Hepatocyte (in vitro differentiated cells): ENCODE results near the gene SLPI. TPM values are rescaled to one million over a fixed set of nuclear protein-coding genes. Genes with fewer than 3 reads are reported as not detected.

Experiments
- DNase-seq: peaks from one replicate; pipeline ENCODE4 v3.0.0-alpha.2; 2016; ENCODE audit warnings: low spot score
- H2AFZ ChIP-seq: fragments of 200-600 bp; sonication (generic); 2 replicates; pipeline ENCODE4 v1.6.0; 2016; ENCODE audit warnings: antibody characterized with exemption, mild to moderate bottlenecking
- H3K27ac ChIP-seq: fragments of 200-600 bp; sonication (generic); 2 replicates; pipeline ENCODE4 v1.5.1; 2016; ENCODE audit warnings: mild to moderate bottlenecking
- H3K27me3 ChIP-seq: fragments of 200-600 bp; sonication (generic); 2 replicates; pipeline ENCODE4 v1.6.1; 2016
- H3K36me3 ChIP-seq: fragments of 200-600 bp; sonication (generic); replicated peaks from 2 replicates; pipeline ENCODE4 v1.5.1; 2016; ENCODE audit warnings: low read depth; ENCODE audit not compliant: insufficient read depth
- H3K4me1 ChIP-seq: fragments of 200-600 bp; sonication (generic); 2 replicates; pipeline ENCODE4 v1.5.1; 2016; ENCODE audit warnings: mild to moderate bottlenecking, moderate library complexity; ENCODE audit not compliant: insufficient read depth
- H3K4me2 ChIP-seq: fragments of 200-600 bp; sonication (generic); 2 replicates; pipeline ENCODE4 v1.6.0; 2016
- H3K4me3 ChIP-seq: fragments of 200-600 bp; sonication (generic); 2 replicates; pipeline ENCODE4 v1.5.1; 2016; ENCODE audit warnings: mild to moderate bottlenecking
- H3K79me2 ChIP-seq: fragments of 200-600 bp; sonication (generic); 2 replicates; pipeline ENCODE4 v1.6.0; 2017; ENCODE audit warnings: mild to moderate bottlenecking
- H3K9me2 ChIP-seq: fragments of 200-600 bp; sonication (generic); replicated peaks from 2 replicates; pipeline ENCODE4 v1.6.0; 2017; ENCODE audit warnings: mild to moderate bottlenecking; ENCODE audit not compliant: insufficient read depth
- H3K9me3 ChIP-seq: fragments of 200-600 bp; sonication (generic); 2 replicates; pipeline ENCODE4 v1.5.1; 2016; ENCODE audit warnings: low read depth, mild to moderate bottlenecking
- H4K20me1 ChIP-seq: fragments of 200-600 bp; sonication (generic); 2 replicates; pipeline ENCODE4 v1.6.0; 2016; ENCODE audit warnings: mild to moderate bottlenecking; ENCODE audit not compliant: insufficient read depth, poor library complexity, severe bottlenecking
- CTCF ChIP-seq: fragments of 200-600 bp; sonication (generic); IDR thresholded peaks from 2 replicates; pipeline ENCODE4 v1.5.1; 2016; ENCODE audit warnings: antibody characterized with exemption, mild to moderate bottlenecking; ENCODE audit not compliant: poor library complexity
- EZH2 ChIP-seq: fragments of 200-600 bp; sonication (generic); IDR thresholded peaks from 2 replicates; pipeline ENCODE4 v1.6.1; 2016; ENCODE audit warnings: antibody characterized with exemption, mild to moderate bottlenecking, borderline replicate concordance
- EZH2phosphoT487 ChIP-seq: fragments of 200-600 bp; sonication (generic); IDR thresholded peaks from one replicate; pipeline ENCODE4 v1.6.1; 2018; ENCODE audit warnings: antibody characterized with exemption, mild to moderate bottlenecking, low read depth, moderate library complexity; ENCODE audit not compliant: unreplicated experiment, severe bottlenecking
- WGBS: methylation state at CpG from one replicate; pipeline ENCODE4 v1.1.6; 2016; ENCODE audit warnings: low lambda C conversion rate; ENCODE audit errors: missing lambda C conversion rate; 5-methylcytosine and 5-hydroxymethylcytosine counted together
- polyA plus RNA-seq: library from polyadenylated mRNA; unstranded; fragments of >200 nt; fragmentation: Nextera tagmentation; extraction: Ambion mirVana; gene quantifications from 2 replicates; pipeline ENCODE4 v1.2.1, GENCODE V29; 2016
- total RNA-seq: library from RNA; depleted of rRNA; stranded (reverse); fragments of >200 nt; gene quantifications from 2 replicates; pipeline ENCODE4 v1.2.3, GENCODE V29; 2014

The SLPI gene
- total and polyA plus RNA-seq, 2 experiments from 2014 or later: 1,330 to 10,154 TPM

GRCh38 chr20:45258259-45258658, 3.9 kb upstream of the SLPI start:
- peaks cover 7% of the 10 kb centered on the region for H3K4me1 ChIP-seq
- no peaks in the 10 kb centered on the region for H3K36me3 ChIP-seq
- H3K4me2 ChIP-seq: no peak overlapping the region
- no peak overlapping the region for H3K4me3 ChIP-seq
- no peak overlapping the region for H3K27ac ChIP-seq
- DNase-seq: no peak
- 95% methylated on average over 3 of the region's 3 CpGs for WGBS
- no peaks in the 10 kb centered on the region for H3K9me2 ChIP-seq
- H3K27me3 ChIP-seq: peaks cover 7% of the 10 kb centered on the region
- H2AFZ ChIP-seq: no peak overlapping the region
- TF ChIP-seq EZH2 (no peak), EZH2phosphoT487 (no peak), CTCF (no peak)
- no peaks in the 10 kb centered on the region for H3K9me3 ChIP-seq
- no peaks in the 10 kb centered on the region for H3K79me2 ChIP-seq
- no peaks in the 10 kb centered on the region for H4K20me1 ChIP-seq

GRCh38 chr20:45257711-45258110, 3.3 kb upstream of the SLPI start:
- H3K27me3 ChIP-seq: peaks cover 7% of the 10 kb centered on the region
- no peak for DNase-seq
- H3K9me2 ChIP-seq: no peaks in the 10 kb centered on the region
- H3K4me2 ChIP-seq: no peak overlapping the region
- TF ChIP-seq EZH2 (no peak), CTCF (no peak), EZH2phosphoT487 (no peak)
- H3K9me3 ChIP-seq: no peaks in the 10 kb centered on the region
- no peaks in the 10 kb centered on the region for H4K20me1 ChIP-seq
- H3K36me3 ChIP-seq: no peaks in the 10 kb centered on the region
- WGBS: 85% methylated on average over 7 of the region's 7 CpGs
- no peaks in the 10 kb centered on the region for H3K79me2 ChIP-seq
- no peak overlapping the region for H2AFZ ChIP-seq
- H3K27ac ChIP-seq: no peak overlapping the region
- no peak overlapping the region for H3K4me3 ChIP-seq
- peaks cover 7% of the 10 kb centered on the region for H3K4me1 ChIP-seq

GRCh38 chr20:45257161-45257560, 2.8 kb upstream of the SLPI start:
- Histone ChIP-seq H3K4me3 (no peak overlapping the region), H3K27ac (no peak overlapping the region), H4K20me1 (no peaks in the 10 kb centered on the region), H3K36me3 (no peaks in the 10 kb centered on the region), H3K79me2 (no peaks in the 10 kb centered on the region), H3K4me1 (peaks cover 7% of the 10 kb centered on the region), H3K4me2 (no peak overlapping the region), H3K9me3 (no peaks in the 10 kb centered on the region), H3K27me3 (peaks cover 7% of the 10 kb centered on the region), H2AFZ (no peak overlapping the region), H3K9me2 (no peaks in the 10 kb centered on the region)
- TF ChIP-seq CTCF: no peak
- no peak for TF ChIP-seq EZH2phosphoT487
- DNase-seq: no peak
- WGBS: 93% methylated on average over 3 of the region's 3 CpGs

GRCh38 chr20:45253261-45253660, 1.1 kb downstream of the SLPI start:
- H3K4me2 ChIP-seq: no peak overlapping the region
- no peak for TF ChIP-seq EZH2
- TF ChIP-seq CTCF: no peak
- no peak for TF ChIP-seq EZH2phosphoT487
- peaks cover 7% of the 10 kb centered on the region for H3K4me1 ChIP-seq
- H4K20me1 ChIP-seq: no peaks in the 10 kb centered on the region
- H3K4me3 ChIP-seq: no peak overlapping the region
- H3K9me2 ChIP-seq: no peaks in the 10 kb centered on the region
- DNase-seq: no peak
- no peaks in the 10 kb centered on the region for H3K9me3 ChIP-seq
- no peaks in the 10 kb centered on the region for H3K36me3 ChIP-seq
- peaks cover 4% of the 10 kb centered on the region for H3K27me3 ChIP-seq
- H3K27ac ChIP-seq: no peak overlapping the region
- WGBS: 77% methylated on average over 4 of the region's 4 CpGs
- no peak overlapping the region for H2AFZ ChIP-seq
- no peaks in the 10 kb centered on the region for H3K79me2 ChIP-seq
